HPDE6-E6E7 (cell line): ENCODE measurements around the gene UBE3C.
"Not testable (repeated sequence)": the region's sequence is repeated elsewhere in the genome, so short reads cannot be mapped to it uniquely, and the experiment has no call there.

Experiments used
- DNase-seq: peaks from one replicate; pipeline ENCODE4 v3.0.0; 2011; ENCODE audit warnings: missing footprints; ENCODE audit errors: extremely low spot score

UBE3C gene

DNA sequence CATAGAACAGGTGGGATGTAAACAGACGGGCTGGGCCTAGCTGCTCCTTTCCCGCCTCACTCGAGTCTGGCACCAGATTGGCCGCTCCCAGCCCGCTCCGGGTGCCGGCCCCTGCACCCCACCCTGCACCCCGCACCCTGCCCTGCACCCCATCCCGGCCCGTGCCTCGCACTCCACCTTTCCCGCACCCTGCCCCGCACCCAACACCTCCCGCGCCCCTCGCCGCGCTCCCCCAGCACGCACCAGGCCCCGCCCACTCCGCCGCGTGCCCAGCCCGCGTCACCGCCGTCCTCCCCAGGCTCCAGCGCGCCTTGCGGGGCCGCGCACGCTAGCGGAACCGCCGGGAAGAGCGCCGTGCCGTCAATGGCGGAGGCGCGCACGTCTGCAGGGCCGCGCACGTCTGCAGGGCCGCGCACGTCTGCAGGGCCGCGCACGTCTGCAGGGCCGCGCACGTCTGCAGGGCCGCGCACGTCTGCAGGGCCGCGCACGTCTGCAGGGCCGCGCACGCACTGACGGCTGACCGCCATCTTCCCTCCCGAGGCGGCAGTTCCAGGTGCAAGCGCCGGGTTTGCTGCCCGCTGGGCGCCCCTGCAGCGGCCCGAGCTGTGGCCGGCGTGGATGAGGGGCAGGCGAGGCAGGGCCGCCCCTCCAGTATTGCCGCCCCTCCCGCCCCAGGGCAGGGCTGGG lies at the start of gene UBE3C:
Gene UBE3C (plus strand): TSS at position 503 of the 687 bp plus-strand sequence. CDS start 347 bp downstream, outside the sequence.
- DNase-seq: peak; percentile 88

DNA sequence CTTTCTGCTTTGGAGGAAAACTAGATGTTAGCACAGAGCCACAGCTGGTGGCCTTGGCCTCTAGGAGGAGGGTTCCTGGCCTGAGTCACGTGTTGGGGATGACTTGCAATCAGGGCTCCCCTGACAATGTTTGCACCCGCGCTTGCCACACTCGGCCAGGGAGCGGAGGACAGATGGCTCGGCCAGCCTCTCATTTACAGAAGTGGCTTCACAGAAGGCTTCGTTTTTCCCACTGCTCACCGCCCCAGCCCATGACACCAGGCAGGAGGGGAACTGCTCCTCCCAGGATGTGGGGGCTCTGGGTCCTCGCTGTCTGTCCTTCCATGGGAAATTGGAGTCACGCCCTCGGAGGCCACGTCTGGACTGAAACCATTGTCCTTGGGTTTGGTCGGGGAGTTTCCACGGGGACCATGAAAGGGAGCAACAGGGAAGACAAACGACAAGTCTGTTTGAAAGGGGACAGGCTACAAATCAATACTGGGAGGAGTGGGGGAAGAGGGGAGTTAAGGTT lies 49.6 kb upstream of the UBE3C start:
- DNase-seq: no peak

DNA sequence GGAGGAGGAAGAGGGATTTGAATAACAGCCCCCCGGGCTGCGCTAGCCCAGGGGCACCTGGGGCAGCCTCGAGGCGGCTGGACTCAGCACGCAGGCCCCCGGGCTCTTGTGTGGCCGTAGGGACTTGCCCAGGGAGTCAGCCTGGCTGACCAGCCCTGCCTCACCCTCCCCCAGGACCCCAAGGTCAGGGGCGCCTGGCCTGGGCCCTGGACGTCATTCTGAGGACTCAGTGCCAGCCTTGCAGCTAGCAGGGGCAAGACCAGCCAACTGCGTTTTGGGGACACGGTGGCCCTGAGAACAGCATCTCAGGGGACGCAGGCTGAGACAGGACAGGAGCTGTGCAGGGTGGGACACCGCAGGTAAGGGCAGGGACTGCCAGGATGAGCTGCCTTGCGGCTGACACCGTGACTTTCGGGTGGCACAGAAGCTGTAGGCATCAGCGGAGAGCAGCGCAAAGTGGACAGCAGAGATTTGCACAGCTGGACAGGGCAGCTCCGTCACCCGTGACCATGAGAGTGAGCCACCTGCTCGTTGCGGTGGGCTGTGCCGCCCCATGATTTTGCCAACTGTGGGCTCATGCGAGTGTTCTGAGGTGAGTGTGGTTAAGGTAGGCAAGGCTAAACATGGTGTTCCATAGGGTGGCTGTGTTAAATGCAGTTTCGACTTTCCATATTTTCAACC lies 48.1 kb upstream of the UBE3C start:
- DNase-seq: no peak

DNA sequence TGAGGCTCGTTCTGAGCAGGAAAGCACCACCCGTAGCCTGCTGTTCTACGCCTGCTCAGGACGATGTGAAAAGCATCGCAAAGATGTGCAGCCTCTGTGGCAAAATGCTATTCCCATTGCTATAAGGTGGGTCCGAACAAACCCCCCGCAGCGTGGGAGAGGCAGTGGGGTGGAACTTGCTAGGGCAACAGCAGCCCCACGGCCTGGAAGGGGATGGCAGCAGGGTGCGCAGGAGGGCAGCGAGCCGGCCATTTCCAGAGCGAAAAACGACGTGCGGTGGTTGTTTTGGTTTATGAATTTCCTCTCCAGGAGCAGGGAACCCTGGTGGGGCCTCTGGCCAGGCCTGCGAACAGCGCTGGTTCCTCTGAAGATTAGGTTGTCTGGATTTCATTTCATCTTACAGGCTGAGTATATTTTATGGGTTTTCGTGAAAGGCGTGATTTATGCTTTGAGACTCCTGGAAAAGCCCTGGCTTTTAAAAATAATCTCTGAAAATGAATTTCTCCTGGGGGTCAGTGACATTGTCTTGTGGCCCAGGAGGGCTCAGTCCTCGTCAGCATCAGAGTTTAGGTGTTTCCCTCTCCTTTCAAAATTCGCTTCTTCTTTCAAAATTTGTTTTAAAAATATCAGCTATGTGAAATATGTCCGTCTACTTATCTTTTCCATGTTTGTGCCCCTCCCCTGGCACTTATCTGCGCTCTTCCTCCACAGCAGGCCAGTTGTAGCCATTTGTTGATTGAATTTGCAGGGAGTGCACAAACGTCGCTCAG lies 42.3 kb upstream of the UBE3C start:
- no peak for DNase-seq

DNA sequence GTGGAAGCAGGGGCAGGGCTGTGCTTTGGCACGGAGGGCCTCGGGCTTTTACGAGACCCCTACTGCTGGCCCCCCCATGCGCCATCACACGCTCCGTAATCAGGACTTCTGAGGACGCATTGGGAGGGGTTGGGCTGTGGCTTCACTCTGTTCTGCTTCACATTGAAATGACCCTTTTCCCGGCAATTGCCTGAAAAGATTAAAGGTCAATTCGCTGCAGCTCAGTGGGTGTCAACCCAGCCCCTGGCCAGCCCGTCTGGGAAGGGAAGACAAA lies 41.7 kb upstream of the UBE3C start:
- DNase-seq: no peak

DNA sequence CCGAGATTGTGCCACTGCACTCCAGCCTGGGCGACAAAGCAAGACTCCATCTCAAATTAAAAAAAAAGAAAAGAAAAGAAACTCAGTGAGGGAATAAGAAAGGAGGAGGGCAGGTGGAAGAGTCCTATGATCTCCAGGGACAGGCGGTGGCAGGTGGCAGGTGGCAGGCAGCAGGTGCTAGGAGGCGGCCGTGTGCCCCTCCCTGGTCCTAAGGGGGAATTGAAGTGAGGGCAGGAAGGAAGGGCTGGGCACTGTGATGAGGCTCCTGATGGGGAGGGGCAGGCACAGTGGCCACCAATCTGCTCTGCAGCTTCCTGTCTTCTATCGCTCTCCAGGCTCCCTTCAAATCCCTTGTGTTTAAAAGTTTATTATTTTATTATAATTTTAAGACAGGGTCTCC lies 41.2 kb upstream of the UBE3C start:
- no peak for DNase-seq

DNA sequence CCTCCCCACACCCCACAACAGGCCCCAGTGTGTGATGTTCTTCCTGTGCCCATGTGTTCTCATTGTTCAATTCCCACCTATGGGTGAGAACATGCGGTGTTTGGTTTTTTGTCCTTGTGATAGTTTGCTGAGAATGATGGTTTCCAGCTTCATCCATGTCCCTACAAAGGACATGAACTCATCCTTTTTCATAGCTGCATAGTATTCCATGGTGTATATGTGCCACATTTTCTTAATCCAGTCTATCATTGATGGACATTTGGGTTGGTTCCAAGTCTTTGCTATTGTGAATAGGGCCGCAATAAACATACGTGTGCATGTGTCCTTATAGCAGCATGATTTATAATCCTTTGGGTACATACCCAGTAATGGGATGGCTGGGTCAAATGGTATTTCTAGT lies 38.7 kb upstream of the UBE3C start:
- DNase-seq: not testable (repeated sequence)

DNA sequence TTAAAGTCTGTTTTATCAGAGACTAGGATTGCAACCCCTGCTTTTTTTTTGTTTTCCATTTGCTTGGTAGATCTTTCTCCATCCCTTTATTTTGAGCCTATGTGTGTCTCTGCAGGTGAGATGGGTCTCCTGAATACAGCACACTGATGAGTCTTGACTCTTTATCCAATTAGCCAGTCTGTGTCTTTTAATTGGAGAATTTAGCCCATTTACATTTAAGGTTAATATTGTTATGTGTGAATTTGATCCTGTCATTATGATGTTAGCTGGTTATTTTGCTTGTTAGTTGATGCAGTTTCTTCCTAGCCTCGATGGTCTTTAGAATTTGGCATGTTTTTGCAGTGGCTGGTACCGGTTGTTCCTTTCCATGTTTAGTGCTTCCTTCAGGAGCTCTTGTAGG lies 35.1 kb upstream of the UBE3C start:
- not testable (repeated sequence) for DNase-seq

DNA sequence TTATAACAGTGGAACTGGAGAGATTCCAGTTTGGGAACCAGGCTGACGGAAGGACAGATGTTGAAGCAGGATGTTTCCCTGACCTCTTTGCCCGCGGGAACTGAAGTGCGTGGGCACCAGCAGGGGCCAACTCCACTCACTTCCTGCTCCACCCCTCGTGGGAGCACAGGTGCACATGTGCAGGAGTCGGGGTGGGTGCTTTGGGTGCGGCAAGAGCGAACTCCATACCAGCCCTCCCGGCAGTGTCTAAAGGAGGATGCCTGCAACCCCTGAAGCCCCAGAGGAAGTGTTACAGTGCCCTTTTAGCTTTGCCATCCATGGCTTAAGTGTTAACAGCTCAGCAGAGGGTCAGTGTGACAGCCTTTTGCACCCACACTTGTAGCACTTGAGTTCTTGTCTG lies 27.4 kb upstream of the UBE3C start:
- DNase-seq: no peak

DNA sequence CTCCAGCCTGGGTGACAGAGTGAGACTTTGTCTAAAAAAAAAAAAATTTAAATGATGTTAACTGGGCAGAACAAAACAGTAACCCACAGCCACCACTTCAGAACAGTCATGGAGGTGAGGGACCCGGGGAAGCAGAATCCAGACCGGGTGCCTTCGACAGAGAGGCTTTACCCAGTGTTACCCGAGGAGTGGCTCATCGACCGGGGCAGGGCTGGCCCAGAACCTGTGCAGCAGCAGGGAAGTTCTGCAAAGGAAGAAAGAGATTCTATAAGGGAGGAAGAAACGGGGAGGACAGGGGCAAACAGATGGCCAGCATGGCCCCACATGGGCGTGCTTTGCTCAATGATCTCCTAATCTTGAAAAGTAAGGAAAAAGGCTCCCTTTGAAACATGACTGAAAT lies 26.0 kb upstream of the UBE3C start:
- no peak for DNase-seq

DNA sequence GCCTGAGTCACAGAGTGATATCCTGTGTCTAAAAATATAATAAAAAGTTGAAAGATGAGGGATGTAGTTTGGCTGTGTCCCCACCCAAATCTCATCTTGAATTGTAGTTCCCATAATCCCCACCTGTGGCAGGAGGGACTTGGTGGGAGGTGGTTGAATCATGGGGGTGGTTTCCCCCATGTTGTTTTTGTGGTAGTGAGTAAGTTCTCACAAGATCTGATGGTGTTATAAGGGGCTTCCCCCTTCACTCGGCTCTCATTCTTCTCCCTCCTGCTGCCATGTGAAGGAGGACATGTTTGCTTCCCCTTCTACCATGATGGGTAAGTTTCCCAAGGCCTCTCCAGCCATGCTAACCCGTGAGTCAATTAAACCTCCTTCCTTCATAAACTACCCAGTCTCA lies 25.1 kb upstream of the UBE3C start:
- DNase-seq: no peak

DNA sequence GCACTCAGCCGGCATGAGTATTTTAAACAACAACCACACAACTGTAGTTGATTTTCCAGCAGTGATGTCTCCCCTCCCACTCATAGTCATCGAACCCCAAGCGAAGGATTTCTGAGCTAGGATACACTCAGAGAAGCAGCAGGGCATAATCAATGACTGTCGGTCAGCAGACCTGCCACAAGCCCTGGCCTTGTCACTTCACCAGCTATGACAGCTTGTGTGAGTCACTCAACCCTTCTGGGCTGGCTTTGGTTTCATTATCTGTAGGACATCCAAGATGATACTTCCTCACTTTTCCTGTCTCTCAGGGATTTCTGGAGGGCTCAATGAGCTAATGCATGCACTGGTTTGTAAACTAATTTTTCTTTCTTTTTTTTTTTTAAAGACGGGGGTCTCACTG lies 22.0 kb upstream of the UBE3C start:
- no peak for DNase-seq

DNA sequence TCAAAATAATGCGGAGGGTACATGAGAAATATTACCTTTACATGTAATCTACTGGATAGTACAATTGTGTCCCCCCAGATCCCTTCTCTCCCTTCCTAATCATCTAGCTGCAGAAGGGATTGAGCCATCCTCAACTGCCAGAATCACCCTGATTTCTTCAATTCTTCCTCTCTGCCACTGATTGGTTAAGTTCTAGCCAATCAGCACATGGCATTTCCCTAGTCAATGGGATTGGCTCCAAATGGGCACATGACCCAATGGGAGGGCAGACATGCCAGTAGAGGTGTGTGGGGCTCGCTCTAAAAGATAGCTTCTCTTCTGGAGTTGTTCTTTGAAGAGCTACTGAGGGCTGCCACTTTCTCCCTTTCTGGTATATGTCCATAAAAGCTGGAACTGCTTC lies 20.9 kb upstream of the UBE3C start:
- no peak for DNase-seq

DNA sequence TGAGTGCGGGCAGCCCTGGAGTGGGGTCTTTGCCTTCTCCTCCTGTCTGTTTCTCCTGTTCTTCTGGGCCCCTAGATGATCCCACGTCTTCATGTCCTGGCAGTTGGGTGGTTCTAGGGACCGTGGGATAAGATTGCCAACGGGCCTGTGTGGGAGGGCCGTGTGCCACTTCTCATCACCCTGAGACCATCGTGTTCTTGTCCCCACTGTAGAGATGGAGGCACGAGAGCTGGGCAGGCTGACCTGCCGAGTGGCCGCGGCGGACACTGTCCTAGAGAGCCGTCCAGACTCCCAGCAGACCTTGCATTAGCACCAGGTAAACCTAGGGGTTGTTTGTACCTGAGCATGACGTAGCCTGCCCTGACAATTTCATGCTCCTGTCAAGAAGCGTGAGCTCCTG lies 18.5 kb upstream of the UBE3C start:
- no peak for DNase-seq

DNA sequence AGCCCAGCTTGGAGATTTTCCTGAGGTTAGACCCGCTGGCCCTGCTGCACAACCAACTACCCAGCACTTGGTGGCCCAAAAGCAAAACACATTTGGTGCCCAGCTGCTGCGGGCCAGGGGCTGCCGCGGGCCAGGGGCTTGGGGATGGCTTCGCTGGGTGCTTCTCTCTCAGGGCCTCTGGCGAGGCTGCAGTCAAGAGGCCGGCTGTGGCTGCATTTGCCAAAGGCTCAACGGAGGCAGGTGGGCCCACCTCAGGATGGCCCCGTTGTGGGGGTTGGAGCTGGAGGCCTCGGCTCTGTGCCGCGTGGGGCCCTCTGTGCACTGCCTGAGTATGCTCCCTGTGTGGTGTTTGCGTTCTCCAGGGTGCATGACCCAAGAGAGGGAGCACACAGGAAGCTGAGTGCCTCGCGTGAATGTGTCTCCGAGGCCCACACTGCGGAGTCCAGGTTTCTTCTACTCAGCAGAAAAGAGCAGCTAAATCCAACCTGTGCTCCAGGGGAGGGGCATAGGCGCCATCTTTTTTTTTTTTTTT lies 17.5 kb upstream of the UBE3C start:
- no peak for DNase-seq

DNA sequence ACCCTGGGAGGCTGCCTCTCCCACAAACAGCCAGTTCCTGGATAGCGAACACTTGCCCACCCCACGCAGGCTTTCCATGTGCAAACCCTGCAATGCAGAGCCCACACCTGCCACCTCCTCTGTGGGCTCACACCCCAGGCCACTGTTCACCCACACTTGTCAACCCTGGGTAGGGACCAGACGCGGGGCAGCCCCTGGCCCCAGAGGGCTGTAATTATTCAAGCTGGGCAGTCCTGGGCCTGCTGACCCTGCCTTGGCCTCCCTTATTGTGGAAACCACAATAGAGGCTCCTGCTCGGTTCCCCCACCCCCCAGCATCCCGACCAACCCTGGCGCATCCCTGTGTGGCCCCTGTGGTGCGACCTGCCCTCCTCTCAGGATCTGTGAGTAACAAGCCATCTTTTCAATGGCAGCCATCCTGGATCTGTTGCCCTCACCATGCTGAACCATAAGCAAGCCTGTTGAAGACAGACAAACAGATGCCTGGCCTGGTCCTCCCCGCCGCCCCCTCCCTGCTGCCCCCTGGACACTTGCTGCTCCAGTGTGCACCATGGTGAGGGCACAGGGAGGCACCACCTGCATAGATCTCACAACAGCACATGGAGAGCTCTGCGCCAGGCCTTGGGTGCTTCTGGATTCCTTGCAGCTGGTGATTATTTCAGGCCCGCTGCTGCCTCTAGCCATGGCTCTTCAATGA lies 15.8 kb upstream of the UBE3C start:
- DNase-seq: no peak

DNA sequence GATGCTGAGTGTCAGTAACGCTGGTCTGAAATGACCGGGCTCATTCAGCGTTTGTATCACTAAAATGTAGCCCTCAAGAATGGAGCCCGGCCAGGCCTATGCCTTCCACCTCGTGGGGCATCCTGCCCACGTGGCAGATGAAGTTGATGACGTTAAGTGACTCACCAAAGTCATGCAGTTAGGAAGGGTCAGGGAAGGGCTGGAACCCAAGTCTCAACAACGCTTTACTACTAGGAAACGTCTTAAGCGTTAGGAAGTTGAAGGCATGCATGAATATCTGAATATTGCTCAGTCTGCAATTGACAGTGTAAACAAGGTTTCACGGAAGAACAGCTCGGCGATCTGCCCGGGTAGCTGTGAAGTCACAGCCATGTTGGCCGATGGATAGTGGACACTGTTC lies 14.0 kb upstream of the UBE3C start:
- no peak for DNase-seq

DNA sequence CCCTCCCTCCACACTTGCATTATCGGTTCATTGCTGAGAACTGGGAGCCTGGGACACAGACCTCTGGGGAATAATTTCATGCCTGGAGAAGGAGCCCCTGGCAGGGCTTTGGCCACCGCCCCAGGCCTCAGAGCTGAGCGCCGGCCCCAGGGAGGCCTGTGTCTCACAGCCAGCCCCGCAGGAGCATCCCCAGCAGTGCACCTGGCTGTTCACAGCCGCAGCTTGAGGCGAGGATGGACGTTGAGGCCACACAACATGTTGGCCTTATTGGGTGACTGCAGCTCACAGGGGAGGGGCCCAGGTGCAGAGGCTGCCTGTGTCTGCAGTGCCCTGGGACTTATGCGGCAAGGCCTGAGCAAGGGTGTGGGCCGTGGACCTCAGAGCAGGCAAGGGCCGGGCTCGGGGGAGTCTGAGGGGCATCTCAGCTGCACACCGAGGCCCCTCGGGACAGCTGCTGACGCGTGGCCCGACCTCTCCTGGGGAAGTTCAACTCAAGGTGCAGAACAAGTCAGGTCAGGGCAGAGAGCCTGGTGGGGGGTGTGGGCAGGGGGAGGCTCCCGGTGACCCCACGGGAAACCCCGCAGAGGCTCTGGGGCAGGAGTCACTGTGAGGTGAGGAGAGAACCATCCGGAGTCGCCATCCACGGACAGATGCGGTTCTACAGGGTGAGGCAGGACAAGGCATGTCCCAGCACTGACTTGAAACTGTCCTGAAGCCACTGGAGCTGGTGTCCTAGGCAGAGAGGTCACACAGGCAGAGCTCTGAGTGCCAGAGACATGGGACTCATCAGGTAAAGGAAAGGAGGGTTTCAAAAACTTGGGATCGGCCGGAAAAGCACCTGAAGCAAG lies 13.1 kb upstream of the UBE3C start:
- DNase-seq: no peak

DNA sequence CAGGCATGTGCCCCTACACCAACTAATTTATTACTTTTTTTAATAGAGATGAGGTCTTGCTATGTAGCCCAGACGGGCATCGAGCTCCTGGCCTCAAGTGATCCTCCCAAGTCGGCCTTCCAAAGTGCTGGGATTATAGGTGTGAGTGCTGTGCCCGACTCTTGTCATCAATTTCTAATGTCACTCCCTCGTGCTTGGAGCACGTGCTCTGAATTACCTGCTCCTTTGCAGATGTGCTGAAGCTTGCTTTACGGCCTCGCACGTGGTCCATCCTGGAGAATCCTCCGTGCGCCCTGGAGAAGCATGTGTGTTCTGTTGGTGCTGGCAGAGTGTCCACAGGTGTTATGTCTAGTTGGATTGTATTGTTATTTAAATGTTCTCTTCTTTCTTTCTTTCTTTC lies 11.8 kb upstream of the UBE3C start:
- no peak for DNase-seq

DNA sequence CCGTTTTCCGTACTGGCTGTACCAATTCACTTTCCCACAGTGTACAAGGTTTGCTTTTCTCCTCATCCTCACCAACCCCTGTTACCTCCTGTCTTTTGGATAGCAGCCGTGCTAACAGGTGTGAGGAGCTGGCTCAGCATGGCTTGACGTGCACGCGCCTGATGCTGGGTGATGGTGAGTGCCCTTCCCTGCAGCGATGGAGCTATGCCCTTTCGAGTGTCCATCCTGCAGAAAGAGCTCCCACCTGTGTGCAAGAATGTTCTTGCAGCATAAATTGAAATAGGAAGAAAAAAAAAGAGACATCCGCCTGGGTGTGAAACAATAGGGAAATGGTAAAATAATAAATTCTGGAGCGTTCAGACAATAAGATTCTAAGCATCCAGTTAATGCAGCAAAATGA lies 9.5 kb upstream of the UBE3C start:
- no peak for DNase-seq

DNA sequence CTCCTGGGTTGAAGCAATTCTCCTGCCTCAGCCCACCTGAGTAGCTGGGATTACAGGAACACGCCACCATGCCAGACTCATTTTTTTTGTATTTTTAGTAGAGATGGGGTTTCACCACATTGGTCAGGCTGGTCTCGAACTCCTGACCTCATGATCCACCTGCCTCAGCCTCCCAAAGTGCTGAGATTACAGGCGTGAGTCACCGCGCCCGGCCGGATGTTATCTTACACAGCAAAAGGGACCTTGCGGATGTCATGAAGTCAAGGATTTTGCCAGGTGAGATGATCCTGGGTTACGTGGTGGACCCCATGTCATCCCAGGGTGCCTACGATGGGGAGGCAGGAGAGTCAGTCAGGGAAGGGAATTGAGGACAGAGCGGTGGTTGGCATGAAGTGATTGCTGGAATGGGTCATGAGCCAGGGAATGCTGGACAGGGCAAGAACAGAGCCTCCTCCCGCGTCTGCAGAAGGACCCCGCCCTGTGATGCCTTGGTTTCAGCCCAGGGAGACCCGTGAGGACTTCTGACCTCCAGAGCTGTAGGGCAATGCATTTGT lies 8.7 kb upstream of the UBE3C start:
- no peak for DNase-seq
